GM23338 (cell line): ENCODE results near the gene PCSK6. TPM values are rescaled to one million over a fixed set of nuclear protein-coding genes. Genes with fewer than 3 reads are reported as not detected.
"Not testable (repeated sequence)": the region's sequence is repeated elsewhere in the genome, so short reads cannot be mapped to it uniquely, and the experiment has no call there.

Experiments
- ATAC-seq: fragments of 200-7000 bp; cut with Tn5 transposase; 3 replicates; pipeline ENCODE4 v1.9.1; 2020
- DNase-seq: peaks from one replicate; pipeline ENCODE4 v3.0.0-alpha.2; 2015; ENCODE audit warnings: low spot score
- H2AFZ ChIP-seq: fragments of 200-600 bp; sonication (generic); 2 replicates; pipeline ENCODE4 v1.8.0; 2016; ENCODE audit warnings: antibody characterized with exemption, mild to moderate bottlenecking, moderate library complexity
- H3F3A ChIP-seq: fragments of 200-600 bp; sonication (generic); replicated peaks from 2 replicates; pipeline ENCODE4 v1.8.0; 2017; ENCODE audit warnings: antibody characterized with exemption, mixed run types, low read depth
- H3K27ac ChIP-seq: fragments of 200-600 bp; sonication (generic); 2 replicates; pipeline ENCODE4 v1.6.1; 2016; ENCODE audit warnings: low read depth
- H3K27me3 ChIP-seq: fragments of 200-600 bp; sonication (generic); 2 replicates; pipeline ENCODE4 v1.8.0; 2016; ENCODE audit warnings: mild to moderate bottlenecking, mixed run types, moderate library complexity; ENCODE audit not compliant: insufficient read depth
- H3K36me3 ChIP-seq: fragments of 200-600 bp; sonication (generic); 2 replicates; pipeline ENCODE4 v1.8.0; 2016; ENCODE audit warnings: mild to moderate bottlenecking; ENCODE audit not compliant: insufficient read depth
- H3K4me1 ChIP-seq: fragments of 200-600 bp; sonication (generic); 2 replicates; pipeline ENCODE4 v1.8.0; 2016; ENCODE audit warnings: mild to moderate bottlenecking, moderate library complexity; ENCODE audit not compliant: insufficient read depth
- H3K4me2 ChIP-seq: fragments of 200-600 bp; sonication (generic); 2 replicates; pipeline ENCODE4 v1.7.1; 2017; ENCODE audit warnings: mixed run types
- H3K4me3 ChIP-seq: fragments of 200-600 bp; sonication (generic); 2 replicates; pipeline ENCODE4 v1.6.1; 2016; ENCODE audit warnings: mixed run types
- H3K79me2 ChIP-seq: fragments of 200-600 bp; sonication (generic); replicated peaks from 2 replicates; pipeline ENCODE4 v1.8.0; 2017; ENCODE audit warnings: mild to moderate bottlenecking; ENCODE audit not compliant: insufficient read depth
- H3K9me2 ChIP-seq: fragments of 200-600 bp; sonication (generic); 2 replicates; pipeline ENCODE4 v1.8.0; 2017; ENCODE audit not compliant: insufficient read depth
- H4K20me1 ChIP-seq: fragments of 200-600 bp; sonication (generic); replicated peaks from 2 replicates; pipeline ENCODE4 v1.8.0; 2017; ENCODE audit warnings: mild to moderate bottlenecking; ENCODE audit not compliant: insufficient read depth
- H3K27ac Mint-ChIP-seq: 2 replicates; pipeline ENCODE4 v1.8.0; 2020; ENCODE audit warnings: inconsistent platforms, mild to moderate bottlenecking, moderate library complexity, mixed read lengths
- H3K27me3 Mint-ChIP-seq: 3 replicates; pipeline ENCODE4 v1.8.0; 2022; ENCODE audit warnings: low read depth, mild to moderate bottlenecking, moderate library complexity, mixed read lengths, inconsistent platforms; ENCODE audit not compliant: insufficient read depth, poor library complexity
- H3K36me3 Mint-ChIP-seq: 3 replicates; pipeline ENCODE4 v1.8.0; 2021; ENCODE audit warnings: low read depth, mild to moderate bottlenecking, inconsistent platforms, moderate library complexity, mixed read lengths
- H3K4me1 Mint-ChIP-seq: 3 replicates; pipeline ENCODE4 v1.8.0; 2020; ENCODE audit warnings: mild to moderate bottlenecking, inconsistent platforms, mixed read lengths
- H3K4me3 Mint-ChIP-seq: 3 replicates; pipeline ENCODE4 v1.8.0; 2021; ENCODE audit warnings: moderate library complexity, mild to moderate bottlenecking, inconsistent platforms, mixed read lengths
- H3K9me3 Mint-ChIP-seq: 3 replicates; pipeline ENCODE4 v1.8.0; 2020; ENCODE audit warnings: moderate library complexity, mild to moderate bottlenecking, inconsistent platforms, mixed read lengths
- CTCF ChIP-seq, 2 experiments: fragments of 200-600 bp in 1 of 2; sonication (generic) in 1 of 2; conservative IDR thresholded peaks; 2 replicates each; pipeline versions ENCODE4 v1.5.1 to v1.6.1; 2016 to 2017; ENCODE audit warnings: antibody characterized with exemption in 2 of 2, low read depth in 2 of 2, mild to moderate bottlenecking in 2 of 2, moderate library complexity in 1 of 2
- ETS1 ChIP-seq: IDR thresholded peaks from 2 replicates; pipeline ENCODE4 v1.6.1; 2016; ENCODE audit warnings: antibody characterized with exemption
- EZH2 ChIP-seq: fragments of 200-600 bp; sonication (generic); IDR thresholded peaks from one replicate; pipeline ENCODE4 v1.8.0; 2017; ENCODE audit warnings: antibody characterized with exemption, mild to moderate bottlenecking, low read depth; ENCODE audit not compliant: unreplicated experiment
- ZNF331 ChIP-seq: fragments of 250-450 bp; sonication (Bioruptor Pico); IDR thresholded peaks from 2 replicates; pipeline ENCODE4 v1.5.0; 2020; ENCODE audit warnings: low read depth, mild to moderate bottlenecking, moderate library complexity
- ZNF462 ChIP-seq: fragments of 250-450 bp; sonication (Bioruptor Pico); IDR thresholded peaks from 2 replicates; pipeline ENCODE4 v1.5.0; 2020; ENCODE audit warnings: mild to moderate bottlenecking, moderate library complexity
- polyA plus RNA-seq: library from polyadenylated mRNA; unstranded; fragments of >200 nt; fragmentation: Nextera tagmentation; extraction: Ambion mirVana; gene quantifications from 2 replicates; pipeline ENCODE4 v1.2.1, GENCODE V29; 2016
- total RNA-seq: library from RNA; depleted of rRNA; stranded (reverse); fragments of >200 nt; shearing (Covaris generic); gene quantifications from 2 replicates; pipeline ENCODE4 v1.2.3, GENCODE V29; 2014

Gene PCSK6
- total and polyA plus RNA-seq, 2 experiments from 2014 or later: 1.7 to 6.7 TPM

- TF ChIP-seq ZNF462 (no peak), ZNF331 (CRISPR knock-in tag) (no peak), EZH2 (no peak), CTCF (conservative IDR thresholded peaks at IDR 0.05; ENCODE audit: low read depth in 2 of 2) (no peak), ETS1 (no peak)
Observed at GRCh38 chr15:101420232-101420631, 69.3 kb downstream of the PCSK6 start (continued).

GRCh38 chr15:101416475-101416874, 73.0 kb downstream of the PCSK6 start:
- not testable (repeated sequence) for H3K4me2 ChIP-seq

More at GRCh38 chr15:101416475-101416874, 73.0 kb downstream of the PCSK6 start:
- H3K36me3 ChIP-seq, H3K27ac ChIP-seq, ATAC-seq, H3K9me2 ChIP-seq, H4K20me1 ChIP-seq, H3K79me2 ChIP-seq, H3K27ac Mint-ChIP-seq, DNase-seq, H3K4me1 ChIP-seq, H3K36me3 Mint-ChIP-seq, H3K4me1 Mint-ChIP-seq, H3F3A ChIP-seq, H2AFZ ChIP-seq, H3K27me3 Mint-ChIP-seq, H3K4me3 ChIP-seq, H3K4me3 Mint-ChIP-seq, H3K27me3 ChIP-seq: not testable (repeated sequence)
- H3K9me3 Mint-ChIP-seq: peaks cover 14% of the 10 kb centered on the region; the same call in 2 of the 3 replicates
